PC-9 (cell line): Measurements from ENCODE around the gene RORB.

Source experiments
- EZH2 ChIP-seq: fragments of 200-600 bp; sonication (generic); IDR thresholded peaks from 2 replicates; pipeline ENCODE4 v1.8.0; 2017; ENCODE audit warnings: antibody characterized with exemption, low read depth
- TF ChIP-seq, protein P1 (sequence below): fragments of 200-600 bp; sonication (generic); conservative IDR thresholded peaks from 2 replicates; pipeline ENCODE4 v1.6.1; 2017; ENCODE audit warnings: mixed run types, antibody characterized with exemption, mild to moderate bottlenecking, moderate library complexity

DNA sequence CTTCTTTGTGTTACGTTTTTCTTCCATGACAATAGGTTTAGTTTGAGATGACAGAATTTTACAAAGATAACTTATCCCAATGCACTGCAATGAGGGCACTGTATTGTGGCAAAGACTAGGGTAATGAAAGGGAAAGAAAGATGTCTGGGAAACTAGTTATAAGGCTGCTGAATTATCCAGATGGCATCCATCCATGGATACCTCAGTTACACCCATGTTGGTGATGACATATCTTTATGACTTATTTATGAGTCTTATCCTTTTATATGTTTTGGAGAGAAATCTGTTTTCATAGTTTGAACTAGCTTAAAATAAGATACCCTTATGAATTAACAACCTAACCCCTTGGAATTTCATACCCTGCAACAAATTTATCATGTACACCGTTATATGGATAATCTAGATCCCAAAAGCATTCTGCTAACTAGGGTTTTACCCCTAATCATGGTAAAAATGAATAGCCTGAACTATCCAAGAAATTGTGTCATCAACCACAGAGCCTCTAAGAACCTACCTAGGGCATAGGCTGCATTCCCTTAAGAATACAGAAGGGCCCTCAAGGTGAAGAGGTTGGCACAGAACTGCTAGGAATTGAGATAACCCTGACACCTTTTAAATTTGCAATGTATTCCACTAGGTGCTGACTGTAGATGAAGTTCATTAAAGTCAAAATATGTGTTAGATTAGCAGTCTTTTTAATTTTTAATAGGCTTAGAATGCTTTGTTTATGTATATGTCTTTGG is 49.5 kb upstream of the RORB start:
- TF ChIP-seq, protein P1, sequence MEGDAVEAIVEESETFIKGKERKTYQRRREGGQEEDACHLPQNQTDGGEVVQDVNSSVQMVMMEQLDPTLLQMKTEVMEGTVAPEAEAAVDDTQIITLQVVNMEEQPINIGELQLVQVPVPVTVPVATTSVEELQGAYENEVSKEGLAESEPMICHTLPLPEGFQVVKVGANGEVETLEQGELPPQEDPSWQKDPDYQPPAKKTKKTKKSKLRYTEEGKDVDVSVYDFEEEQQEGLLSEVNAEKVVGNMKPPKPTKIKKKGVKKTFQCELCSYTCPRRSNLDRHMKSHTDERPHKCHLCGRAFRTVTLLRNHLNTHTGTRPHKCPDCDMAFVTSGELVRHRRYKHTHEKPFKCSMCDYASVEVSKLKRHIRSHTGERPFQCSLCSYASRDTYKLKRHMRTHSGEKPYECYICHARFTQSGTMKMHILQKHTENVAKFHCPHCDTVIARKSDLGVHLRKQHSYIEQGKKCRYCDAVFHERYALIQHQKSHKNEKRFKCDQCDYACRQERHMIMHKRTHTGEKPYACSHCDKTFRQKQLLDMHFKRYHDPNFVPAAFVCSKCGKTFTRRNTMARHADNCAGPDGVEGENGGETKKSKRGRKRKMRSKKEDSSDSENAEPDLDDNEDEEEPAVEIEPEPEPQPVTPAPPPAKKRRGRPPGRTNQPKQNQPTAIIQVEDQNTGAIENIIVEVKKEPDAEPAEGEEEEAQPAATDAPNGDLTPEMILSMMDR = no peak
- TF ChIP-seq EZH2 = no peak
